NK-92 (cell line): ENCODE data around the gene CYB5D1.

Experiments used
- DNase-seq: peaks from one replicate; lab custom pipeline; 2025; ENCODE audit not compliant: unreplicated experiment; lab: John Stamatoyannopoulos, UW

CYB5D1 gene

DNA sequence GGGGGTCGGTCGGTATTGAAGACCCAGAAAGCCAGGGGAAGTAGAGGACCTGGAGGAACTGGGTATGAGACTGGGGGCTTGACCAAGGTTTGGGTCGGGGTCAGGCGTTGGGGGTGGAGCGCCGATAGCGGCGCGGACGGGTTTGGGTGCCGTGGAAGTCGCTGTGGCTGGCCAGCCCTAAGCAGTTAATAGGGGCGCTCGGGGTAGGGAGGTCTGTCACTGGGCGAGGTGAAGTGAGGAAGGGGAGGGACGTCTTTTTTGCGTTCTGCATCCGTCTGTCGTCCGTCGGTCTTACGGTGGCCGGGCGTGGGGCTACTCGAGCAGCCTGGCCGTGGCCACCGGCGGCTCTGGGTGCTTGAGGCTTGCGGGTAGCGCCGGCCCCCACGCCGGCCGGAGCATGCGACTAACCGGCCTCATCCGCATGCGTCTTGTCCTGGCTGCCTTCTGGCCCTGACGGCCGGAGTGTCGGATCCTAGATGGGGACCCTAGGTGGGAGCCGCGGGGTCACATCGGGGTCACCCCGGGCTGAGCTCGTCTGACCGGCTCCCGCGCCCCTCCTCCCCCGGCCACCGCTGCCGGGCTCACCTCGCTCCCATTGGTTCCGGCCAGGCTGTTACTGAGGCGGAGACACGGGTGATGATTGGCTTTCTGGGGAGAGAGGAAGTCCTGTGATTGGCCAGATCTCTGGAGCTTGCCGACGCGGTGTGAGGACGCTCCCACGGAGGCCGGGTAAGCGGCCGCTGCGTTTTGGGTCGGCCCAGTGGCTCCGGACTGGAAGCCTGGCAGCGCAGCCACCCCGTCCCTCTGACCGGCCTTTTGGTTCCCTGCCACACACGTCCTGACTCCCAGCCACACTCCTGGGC, 13.3 kb upstream of the CYB5D1 start:
- DNase-seq = no peak

- no peak for DNase-seq
These were observed 12.3 kb upstream of the CYB5D1 start for GRCh38 chr17:7845359-7846062.

DNA sequence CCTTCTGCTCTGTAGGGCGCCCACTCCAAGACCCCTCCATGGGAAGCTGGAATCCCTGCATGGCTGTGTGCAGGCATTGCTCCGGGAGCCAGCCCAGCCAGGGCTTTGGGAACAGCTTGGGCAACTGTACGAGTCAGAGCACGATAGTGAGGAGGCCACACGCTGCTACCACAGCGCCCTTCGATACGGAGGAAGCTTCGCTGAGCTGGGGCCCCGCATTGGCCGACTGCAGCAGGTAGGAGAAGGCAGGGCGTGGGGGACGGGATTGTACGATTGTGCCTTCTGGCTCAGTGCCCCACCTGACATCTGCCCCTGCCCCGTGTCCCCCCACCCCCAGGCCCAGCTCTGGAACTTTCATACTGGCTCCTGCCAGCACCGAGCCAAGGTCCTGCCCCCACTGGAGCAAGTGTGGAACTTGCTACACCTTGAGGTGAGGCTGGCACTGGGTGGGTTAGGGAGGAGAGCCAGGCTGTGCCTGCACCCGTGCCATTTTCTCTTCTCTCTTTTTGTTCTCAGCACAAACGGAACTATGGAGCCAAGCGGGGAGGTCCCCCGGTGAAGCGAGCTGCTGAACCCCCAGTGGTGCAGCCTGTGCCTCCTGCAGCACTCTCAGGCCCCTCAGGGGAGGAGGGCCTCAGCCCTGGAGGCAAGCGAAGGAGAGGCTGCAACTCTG, 11.6 kb upstream of the CYB5D1 start:
- DNase-seq = no peak

DNA sequence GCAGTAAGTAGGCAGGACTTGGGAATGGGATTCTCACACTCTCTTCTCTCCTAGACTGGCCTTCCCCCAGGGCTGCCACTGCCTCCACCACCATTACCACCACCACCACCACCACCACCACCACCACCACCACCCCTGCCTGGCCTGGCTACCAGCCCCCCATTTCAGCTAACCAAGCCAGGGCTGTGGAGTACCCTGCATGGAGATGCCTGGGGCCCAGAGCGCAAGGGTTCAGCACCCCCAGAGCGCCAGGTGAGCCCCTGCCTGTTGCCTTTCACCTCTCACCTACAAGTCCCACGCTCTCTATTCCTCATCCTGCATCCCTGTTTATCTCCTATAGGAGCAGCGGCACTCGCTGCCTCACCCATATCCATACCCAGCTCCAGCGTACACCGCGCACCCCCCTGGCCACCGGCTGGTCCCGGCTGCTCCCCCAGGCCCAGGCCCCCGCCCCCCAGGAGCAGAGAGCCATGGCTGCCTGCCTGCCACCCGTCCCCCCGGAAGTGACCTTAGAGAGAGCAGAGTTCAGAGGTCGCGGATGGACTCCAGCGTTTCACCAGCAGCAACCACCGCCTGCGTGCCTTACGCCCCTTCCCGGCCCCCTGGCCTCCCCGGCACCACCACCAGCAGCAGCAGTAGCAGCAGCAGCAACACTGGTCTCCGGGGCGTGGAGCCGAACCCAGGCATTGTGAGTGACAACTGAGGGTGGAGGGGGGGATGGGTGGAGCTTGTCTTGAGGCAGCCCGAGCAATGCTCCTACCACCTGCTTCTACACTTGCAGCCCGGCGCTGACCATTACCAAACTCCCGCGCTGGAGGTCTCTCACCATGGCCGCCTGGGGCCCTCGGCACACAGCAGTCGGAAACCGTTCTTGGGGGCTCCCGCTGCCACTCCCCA, 10.8 kb upstream of the CYB5D1 start:
- no peak for DNase-seq

DNA sequence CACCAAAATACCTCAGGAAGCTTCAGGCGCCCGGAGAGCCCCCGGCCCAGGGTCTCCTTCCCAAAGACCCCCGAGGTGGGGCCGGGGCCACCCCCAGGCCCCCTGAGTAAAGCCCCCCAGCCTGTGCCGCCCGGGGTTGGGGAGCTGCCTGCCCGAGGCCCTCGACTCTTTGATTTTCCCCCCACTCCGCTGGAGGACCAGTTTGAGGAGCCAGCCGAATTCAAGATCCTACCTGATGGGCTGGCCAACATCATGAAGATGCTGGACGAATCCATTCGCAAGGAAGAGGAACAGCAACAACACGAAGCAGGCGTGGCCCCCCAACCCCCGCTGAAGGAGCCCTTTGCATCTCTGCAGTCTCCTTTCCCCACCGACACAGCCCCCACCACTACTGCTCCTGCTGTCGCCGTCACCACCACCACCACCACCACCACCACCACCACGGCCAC, 9.6 kb upstream of the CYB5D1 start:
- DNase-seq = no peak

- DNase-seq = no peak
These were observed 9.1 kb upstream of the CYB5D1 start for GRCh38 chr17:7848739-7849129.

- no peak for DNase-seq
These were observed 8.6 kb upstream of the CYB5D1 start for GRCh38 chr17:7849130-7849750.

DNA sequence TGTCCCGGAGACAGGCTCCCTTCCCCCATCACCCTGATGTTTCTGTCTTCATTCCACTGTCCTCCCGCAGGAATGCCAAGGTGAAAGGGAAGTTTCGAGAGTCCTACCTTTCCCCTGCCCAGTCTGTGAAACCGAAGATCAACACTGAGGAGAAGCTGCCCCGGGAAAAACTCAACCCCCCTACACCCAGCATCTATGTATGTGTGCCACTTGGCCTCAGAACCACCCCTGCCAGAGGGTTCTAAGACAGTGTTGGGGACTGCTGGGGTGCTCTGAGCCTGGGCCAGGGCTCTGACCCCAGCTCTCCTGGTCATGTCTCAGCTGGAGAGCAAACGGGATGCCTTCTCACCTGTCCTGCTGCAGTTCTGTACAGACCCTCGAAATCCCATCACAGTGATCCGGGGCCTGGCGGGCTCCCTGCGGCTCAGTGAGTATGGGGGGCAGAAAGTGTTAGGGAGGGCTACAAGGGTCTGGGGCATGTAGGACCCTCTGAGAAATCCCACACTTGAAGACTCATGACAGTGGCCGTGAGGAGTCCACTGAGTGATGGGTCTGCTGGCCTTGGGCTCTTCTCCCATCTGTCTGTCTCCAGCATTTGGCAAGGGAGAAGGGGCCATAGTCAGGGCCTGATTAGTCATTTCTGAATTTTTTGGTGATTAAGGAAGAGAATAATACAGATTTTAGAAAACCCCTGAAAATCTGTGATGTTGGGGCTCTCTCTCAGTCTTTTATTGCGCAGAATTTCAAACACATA, 7.9 kb upstream of the CYB5D1 start:
- no peak for DNase-seq

GRCh38 chr17:7850701-7851437, 6.9 kb upstream of the CYB5D1 start:
- no peak for DNase-seq

- peak; percentile 53 for DNase-seq
These were observed 6.2 kb upstream of the CYB5D1 start for GRCh38 chr17:7851438-7852261.

DNA sequence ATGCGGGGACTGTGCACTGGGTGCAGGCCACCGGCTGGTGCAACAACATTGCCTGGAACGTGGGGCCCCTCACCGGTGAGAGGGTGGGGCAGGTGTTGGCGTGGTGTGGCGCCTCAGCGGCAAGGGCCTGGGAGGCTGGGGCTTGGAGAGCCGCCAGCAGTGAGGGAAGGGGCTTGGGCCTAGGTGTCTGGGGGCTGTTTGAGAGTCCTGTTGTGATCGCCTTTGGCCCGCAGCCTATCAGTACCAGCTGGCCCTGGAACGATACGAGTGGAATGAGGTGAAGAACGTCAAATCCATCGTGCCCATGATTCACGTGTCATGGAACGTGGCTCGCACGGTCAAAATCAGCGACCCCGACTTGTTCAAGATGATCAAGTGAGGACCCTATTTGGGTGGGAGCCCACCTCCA, 5.5 kb upstream of the CYB5D1 start:
- DNase-seq = no peak

DNA sequence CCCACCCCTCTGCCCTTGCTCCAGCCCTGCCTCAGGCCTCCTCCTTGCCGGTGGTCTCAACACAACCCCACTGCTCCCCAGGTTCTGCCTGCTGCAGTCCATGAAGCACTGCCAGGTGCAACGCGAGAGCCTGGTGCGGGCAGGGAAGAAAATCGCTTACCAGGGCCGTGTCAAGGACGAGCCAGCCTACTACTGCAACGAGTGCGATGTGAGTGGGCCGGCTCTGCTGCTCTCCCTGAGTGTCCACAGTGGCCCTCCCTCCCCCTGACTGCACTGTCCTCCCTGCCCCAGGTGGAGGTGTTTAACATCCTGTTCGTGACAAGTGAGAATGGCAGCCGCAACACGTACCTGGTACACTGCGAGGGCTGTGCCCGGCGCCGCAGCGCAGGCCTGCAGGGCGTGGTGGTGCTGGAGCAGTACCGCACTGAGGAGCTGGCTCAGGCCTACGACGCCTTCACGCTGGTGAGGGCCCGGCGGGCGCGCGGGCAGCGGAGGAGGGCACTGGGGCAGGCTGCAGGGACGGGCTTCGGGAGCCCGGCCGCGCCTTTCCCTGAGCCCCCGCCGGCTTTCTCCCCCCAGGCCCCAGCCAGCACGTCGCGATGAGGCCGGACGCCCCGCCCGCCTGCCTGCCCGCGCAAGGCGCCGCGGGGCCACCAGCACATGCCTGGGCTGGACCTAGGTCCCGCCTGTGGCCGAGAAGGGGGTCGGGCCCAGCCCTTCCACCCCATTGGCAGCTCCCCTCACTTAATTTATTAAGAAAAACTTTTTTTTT, 4.7 kb upstream of the CYB5D1 start:
- DNase-seq = no peak

- DNase-seq = no peak
These were observed 4.1 kb upstream of the CYB5D1 start for GRCh38 chr17:7853691-7854038.

DNA sequence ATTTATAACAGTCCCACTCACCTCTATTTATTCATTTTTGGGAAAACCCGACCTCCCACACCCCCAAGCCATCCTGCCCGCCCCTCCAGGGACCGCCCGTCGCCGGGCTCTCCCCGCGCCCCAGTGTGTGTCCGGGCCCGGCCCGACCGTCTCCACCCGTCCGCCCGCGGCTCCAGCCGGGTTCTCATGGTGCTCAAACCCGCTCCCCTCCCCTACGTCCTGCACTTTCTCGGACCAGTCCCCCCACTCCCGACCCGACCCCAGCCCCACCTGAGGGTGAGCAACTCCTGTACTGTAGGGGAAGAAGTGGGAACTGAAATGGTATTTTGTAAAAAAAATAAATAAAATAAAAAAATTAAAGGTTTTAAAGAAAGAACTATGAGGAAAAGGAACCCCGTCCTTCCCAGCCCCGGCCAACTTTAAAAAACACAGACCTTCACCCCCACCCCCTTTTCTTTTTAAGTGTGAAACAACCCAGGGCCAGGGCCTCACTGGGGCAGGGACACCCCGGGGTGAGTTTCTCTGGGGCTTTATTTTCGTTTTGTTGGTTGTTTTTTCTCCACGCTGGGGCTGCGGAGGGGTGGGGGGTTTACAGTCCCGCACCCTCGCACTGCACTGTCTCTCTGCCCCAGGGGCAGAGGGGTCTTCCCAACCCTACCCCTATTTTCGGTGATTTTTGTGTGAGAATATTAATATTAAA, 3.6 kb upstream of the CYB5D1 start:
- no peak for DNase-seq

DNA sequence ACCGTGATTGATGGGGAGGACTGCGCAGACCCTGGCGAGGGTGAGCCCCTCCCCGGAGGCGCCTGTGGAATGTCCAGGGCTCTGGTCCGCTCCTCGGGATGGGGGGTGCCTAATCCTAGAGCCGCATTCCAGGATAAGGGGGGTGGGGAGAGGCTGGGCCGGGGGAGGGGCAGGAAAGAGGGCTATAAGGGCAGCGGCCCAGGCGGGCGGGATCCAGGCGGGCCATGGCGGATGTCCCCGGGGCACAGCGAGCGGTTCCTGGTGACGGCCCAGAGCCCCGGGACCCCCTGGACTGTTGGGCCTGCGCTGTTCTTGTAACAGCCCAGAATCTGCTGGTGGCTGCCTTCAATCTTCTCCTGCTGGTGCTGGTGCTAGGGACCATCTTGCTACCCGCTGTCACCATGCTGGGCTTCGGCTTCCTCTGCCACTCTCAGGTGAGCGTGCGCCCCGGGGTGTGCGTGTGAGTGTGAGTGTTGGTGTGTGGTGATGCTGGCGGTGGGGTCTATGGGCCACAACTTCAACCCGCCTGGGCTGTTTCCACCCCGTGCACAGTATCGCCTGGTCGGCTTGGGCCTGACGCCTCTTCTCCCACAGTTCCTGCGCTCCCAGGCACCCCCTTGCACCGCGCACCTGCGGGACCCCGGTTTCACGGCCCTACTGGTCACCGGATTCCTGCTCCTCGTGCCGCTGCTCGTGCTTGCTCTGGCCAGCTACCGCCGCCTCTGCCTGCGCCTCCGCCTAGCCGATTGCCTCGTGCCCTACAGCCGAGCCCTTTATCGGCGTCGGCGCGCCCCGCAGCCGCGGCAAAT, 2.7 kb upstream of the CYB5D1 start, which contains the start of gene TMEM88:
TMEM88 (plus strand) TSS at position 216 of the 809 bp plus-strand sequence; CDS start at position 225, 9 bp downstream.
- DNase-seq = no peak

DNA sequence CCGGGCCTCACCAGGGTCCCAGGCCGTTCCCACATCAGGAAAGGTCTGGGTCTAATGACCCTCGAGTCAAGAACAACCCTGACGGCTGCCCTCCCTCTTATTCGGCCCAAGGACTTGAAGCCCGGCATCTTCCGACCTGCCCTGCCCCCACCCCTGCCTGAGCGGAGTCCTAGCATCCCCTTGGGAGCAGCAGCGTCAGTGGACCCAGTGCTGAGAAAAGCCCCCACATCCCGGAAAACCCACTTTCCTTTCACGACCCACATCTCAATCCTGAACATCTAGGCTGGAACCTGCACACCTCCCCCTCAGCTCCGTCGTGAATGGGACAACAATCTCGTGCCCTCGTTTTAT, 2.2 kb upstream of the CYB5D1 start:
- DNase-seq = no peak
